ENCODE data around the gene HNRNPC.
"Not testable (repeated sequence)": the region's sequence is repeated elsewhere in the genome, so short reads cannot be mapped to it uniquely, and the experiment has no call there.

HNRNPC gene
- 565 to 1,300 reads per million in 2 experiments for total RNA-seq

- peak; percentile 100 for DNase-seq (ENCODE audit: low read depth)
Observed at GRCh38 chr14:21269252-21270046, at the start of gene HNRNPC. Gene HNRNPC, minus strand, starts transcription at chr14:21269442. Its CDS starts 35,249 bp downstream, at chr14:21234193.

GRCh38 chr14:21317398-21317797, 48.2 kb upstream of the HNRNPC start:
- DNase-seq (ENCODE audit: low read depth): no peak

GRCh38 chr14:21313512-21313911, 44.3 kb upstream of the HNRNPC start:
- no peak for DNase-seq (ENCODE audit: low read depth)

- no peak for DNase-seq (ENCODE audit: low read depth)
Observed at GRCh38 chr14:21311614-21312013, 42.4 kb upstream of the HNRNPC start.

- no peak for DNase-seq (ENCODE audit: low read depth)
Observed at GRCh38 chr14:21309956-21310355, 40.7 kb upstream of the HNRNPC start.

GRCh38 chr14:21309238-21309636, 40.0 kb upstream of the HNRNPC start:
- no peak for DNase-seq (ENCODE audit: low read depth)

GRCh38 chr14:21308479-21309237, 39.4 kb upstream of the HNRNPC start:
- DNase-seq (ENCODE audit: low read depth): peak; percentile 67

- no peak for DNase-seq (ENCODE audit: low read depth)
Observed at GRCh38 chr14:21308132-21308478, 38.9 kb upstream of the HNRNPC start.

- DNase-seq (ENCODE audit: low read depth): no peak
Observed at GRCh38 chr14:21307637-21308036, 38.4 kb upstream of the HNRNPC start.

GRCh38 chr14:21302836-21303140, 33.5 kb upstream of the HNRNPC start:
- DNase-seq (ENCODE audit: low read depth): not testable (repeated sequence)

GRCh38 chr14:21302013-21302835, 33.0 kb upstream of the HNRNPC start:
- no peak for DNase-seq (ENCODE audit: low read depth)

GRCh38 chr14:21300892-21301291, 31.6 kb upstream of the HNRNPC start:
- DNase-seq (ENCODE audit: low read depth): no peak

GRCh38 chr14:21299562-21300130, 30.4 kb upstream of the HNRNPC start:
- DNase-seq (ENCODE audit: low read depth): no peak

- no peak for DNase-seq (ENCODE audit: low read depth)
Observed at GRCh38 chr14:21298358-21298757, 29.1 kb upstream of the HNRNPC start.

- DNase-seq (ENCODE audit: low read depth): not testable (repeated sequence)
Observed at GRCh38 chr14:21294026-21294425, 24.8 kb upstream of the HNRNPC start.

- DNase-seq (ENCODE audit: low read depth): no peak
Observed at GRCh38 chr14:21287168-21287567, 17.9 kb upstream of the HNRNPC start.

GRCh38 chr14:21286516-21286915, 17.3 kb upstream of the HNRNPC start:
- not testable (repeated sequence) for DNase-seq (ENCODE audit: low read depth)

- DNase-seq (ENCODE audit: low read depth): not testable (repeated sequence)
Observed at GRCh38 chr14:21281917-21282316, 12.7 kb upstream of the HNRNPC start.

- DNase-seq (ENCODE audit: low read depth): no peak
Observed at GRCh38 chr14:21279783-21280182, 10.5 kb upstream of the HNRNPC start, which contains the start of gene RPGRIP1. Gene RPGRIP1, plus strand, starts transcription at chr14:21280083. Its CDS starts 7,894 bp downstream, at chr14:21287977.

- DNase-seq (ENCODE audit: low read depth): no peak
Observed at GRCh38 chr14:21278632-21279031, 9.4 kb upstream of the HNRNPC start.

GRCh38 chr14:21275261-21275858, 6.1 kb upstream of the HNRNPC start:
- no peak for DNase-seq (ENCODE audit: low read depth)

GRCh38 chr14:21272661-21273060, 3.4 kb upstream of the HNRNPC start:
- DNase-seq (ENCODE audit: low read depth): not testable (repeated sequence)

Measured in T follicular helper cell (primary cell).